HG03139 (cell line): ENCODE results near the gene PTH.

Experiments used
- ATAC-seq: cut with Tn5 transposase; IDR thresholded peaks from one replicate; pipeline ENCODE4 v1.9.1; 2021; ENCODE audit not compliant: unreplicated experiment

The PTH gene

DNA sequence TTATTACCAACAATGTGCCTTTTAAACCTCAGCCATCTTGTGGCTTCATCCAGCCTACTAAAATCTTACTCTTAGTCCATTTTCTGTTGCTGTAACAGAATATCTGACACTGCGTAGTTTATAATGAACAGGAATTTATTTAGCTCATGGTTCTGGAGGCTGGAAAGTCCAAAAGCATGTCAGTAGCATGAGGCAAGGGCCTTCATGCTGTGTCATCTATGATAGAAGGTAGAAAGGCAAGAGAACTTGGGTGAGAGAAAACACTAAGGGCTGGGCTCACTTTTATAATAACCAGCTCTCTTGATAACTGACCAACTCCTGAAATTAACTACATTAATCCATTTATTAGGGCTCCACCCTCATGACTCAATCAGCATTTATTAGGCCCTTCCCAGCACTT, 46.3 kb downstream of the PTH start:
- ATAC-seq, result no peak

DNA sequence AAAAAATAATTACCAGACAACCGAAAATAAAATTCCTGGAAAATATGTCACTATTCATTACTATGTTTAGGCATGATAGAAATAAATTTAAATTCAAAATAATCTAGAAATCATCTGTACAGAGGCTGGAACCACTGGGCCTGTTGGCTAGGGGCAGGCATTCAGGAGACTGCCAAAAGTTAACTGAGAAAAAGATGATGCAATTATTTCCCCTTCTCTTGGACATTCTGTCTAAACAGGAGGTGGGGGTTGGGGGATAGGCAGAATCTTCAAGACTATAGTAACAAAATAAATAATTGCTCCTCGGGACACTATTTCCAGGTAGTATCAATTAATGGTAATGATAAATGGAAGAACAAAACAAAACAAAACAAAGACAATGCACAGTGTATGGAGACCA, 46.9 kb downstream of the PTH start:
- ATAC-seq, result no peak

DNA sequence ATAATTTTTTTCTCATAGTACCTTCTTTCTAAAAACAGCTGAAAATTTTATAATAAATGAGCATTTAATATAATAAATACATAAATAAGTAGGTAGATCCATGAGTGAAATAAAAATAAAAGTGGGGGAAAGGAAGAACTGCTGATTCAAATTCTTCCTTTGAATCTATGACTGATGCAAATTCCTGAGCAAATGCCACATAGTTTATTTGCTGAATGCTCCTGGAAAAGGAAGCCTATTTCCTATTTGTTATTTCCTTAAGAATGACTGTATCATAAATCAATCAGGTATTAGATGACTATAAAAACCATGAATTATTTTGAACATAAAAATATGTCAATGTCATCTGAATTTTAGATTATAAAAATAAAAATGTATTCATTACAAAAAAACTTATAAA, 49.4 kb downstream of the PTH start:
- no peak for ATAC-seq

DNA sequence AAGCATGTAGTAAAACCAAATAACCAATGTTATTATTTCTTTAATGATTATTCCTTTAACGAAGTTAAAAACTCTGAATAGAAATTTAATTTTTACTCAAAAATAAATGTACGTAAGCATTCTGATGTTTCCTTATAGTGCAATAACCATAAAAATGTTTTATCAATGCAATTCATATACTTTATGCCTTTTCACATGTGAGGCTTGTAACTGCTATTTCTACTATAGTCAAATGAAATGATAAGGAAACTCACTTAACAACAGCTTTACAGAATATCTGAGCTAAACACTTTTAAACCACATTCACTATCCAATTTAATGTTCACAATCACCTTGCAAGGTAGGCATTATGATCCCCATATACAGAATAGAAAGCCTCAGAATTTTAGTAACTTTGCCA, 50.2 kb downstream of the PTH start:
- no peak for ATAC-seq
